GM13976 (cell line): ENCODE measurements around the gene HNRNPR.
"Not testable (repeated sequence)": the region's sequence is repeated elsewhere in the genome, so short reads cannot be mapped to it uniquely, and the experiment has no call there.

Experiments
- DNase-seq: peaks from one replicate; pipeline ENCODE4 v3.0.0; 2012; ENCODE audit warnings: low spot score
- in situ Hi-C: fragments of 300-500 bp; cut with MboI; formaldehyde crosslinking; loops from one replicate; pipeline ENCODE4 v1.12.0; 2022; ENCODE audit warnings: low sequenced_read_pairs, mixed read lengths, inconsistent platforms; ENCODE audit not compliant: unreplicated experiment
- TF ChIP-seq, protein P1 (sequence below): IDR thresholded peaks from 2 replicates; pipeline ENCODE4 v1.5.1; 2012; ENCODE audit warnings: borderline replicate concordance, mild to moderate bottlenecking; ENCODE audit not compliant: insufficient read depth; ENCODE audit errors: extremely low read depth, missing control alignments, control extremely low read depth

HNRNPR gene

GRCh38 chr1:23325393-23325792 lies 18.7 kb downstream of the HNRNPR start:
- TF ChIP-seq, protein P1, sequence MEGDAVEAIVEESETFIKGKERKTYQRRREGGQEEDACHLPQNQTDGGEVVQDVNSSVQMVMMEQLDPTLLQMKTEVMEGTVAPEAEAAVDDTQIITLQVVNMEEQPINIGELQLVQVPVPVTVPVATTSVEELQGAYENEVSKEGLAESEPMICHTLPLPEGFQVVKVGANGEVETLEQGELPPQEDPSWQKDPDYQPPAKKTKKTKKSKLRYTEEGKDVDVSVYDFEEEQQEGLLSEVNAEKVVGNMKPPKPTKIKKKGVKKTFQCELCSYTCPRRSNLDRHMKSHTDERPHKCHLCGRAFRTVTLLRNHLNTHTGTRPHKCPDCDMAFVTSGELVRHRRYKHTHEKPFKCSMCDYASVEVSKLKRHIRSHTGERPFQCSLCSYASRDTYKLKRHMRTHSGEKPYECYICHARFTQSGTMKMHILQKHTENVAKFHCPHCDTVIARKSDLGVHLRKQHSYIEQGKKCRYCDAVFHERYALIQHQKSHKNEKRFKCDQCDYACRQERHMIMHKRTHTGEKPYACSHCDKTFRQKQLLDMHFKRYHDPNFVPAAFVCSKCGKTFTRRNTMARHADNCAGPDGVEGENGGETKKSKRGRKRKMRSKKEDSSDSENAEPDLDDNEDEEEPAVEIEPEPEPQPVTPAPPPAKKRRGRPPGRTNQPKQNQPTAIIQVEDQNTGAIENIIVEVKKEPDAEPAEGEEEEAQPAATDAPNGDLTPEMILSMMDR: no peak
- in situ Hi-C loops: no loop called here
- DNase-seq: no peak

DNA sequence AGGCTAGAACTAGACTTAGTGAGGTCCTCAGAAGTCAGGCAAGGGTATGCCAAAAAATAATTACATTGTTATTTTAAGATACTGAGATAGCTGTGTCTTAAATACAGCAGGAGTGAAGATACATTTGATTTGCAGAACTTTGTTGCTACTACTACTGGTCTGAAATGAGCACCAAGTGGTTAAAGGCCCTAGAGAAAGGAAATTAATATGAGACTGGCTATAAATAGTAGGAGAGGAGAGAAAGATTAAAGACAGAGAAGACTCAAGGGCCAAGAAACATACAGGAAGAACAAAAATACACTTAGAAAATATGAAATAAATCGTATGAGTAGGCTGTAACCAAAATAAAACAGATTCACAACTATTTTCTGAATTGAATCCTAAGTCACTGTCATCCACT lies 21.3 kb downstream of the HNRNPR start:
- no peak for DNase-seq
- TF ChIP-seq, protein P1: no peak
- in situ Hi-C loops: no loop called here

DNA sequence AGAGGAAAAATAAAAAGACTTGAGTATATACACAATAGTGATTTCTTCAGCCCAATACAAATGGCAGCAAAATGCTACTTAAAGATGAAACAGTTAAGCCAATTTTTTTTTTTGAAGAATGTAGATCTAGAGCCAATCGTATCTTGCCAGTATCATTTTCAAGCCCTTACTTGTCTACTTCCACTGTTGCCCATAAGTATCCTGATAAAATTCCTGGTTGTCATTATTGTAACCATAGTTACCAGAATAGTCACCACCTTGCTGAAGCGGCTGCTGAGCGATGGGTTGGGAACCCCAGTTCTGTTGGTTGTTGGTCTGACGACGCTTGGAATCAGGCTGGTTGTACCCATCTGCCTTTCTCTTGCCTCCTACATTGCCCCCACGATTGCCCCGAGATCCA lies 33.8 kb downstream of the HNRNPR start:
- DNase-seq, in situ Hi-C loops: not testable (repeated sequence)

DNA sequence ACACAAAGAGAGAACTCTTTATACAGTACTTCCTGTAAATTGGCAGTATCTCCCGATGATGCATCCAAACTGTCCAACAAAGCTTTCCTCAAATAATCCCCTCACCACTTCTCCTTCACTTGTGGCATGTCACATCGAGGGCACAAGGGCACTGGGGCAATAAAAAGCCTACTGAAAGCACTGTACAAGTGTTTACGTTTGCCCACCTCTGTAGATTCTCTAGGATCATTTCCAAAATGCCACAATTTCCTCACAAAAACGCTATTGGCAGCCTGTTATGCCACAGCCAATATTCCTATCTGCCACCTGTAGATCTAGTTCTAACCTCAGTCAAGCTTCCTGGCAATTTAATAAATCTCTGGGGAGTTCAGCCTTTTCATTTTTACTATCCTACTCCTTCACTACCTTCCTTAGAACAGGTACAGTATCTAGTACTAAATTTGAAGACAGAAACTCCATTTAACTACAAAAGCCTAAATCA lies 39.9 kb downstream of the HNRNPR start:
- DNase-seq: no peak
- TF ChIP-seq, protein P1: no peak
- in situ Hi-C loops: no loop called here

DNA sequence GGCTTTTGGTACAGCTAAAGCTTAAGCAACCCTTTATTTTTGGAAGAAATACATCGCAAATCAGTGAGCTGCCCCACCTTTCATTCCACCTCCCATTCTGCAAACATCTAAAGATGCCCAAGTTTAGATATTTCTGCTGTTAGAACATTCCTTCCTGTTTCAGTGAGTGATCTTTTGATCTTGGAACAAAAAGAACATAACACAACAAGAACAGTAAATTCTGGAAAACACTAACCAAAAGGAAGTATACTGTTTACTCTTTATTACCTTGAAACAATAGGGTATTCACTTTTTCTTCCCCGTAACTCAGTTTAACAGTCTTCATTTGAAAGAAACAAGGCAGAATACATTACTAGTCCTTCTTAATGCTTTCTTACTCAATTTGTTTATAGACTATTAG lies 40.6 kb downstream of the HNRNPR start:
- in situ Hi-C loops: no loop called here
- no peak for DNase-seq
- TF ChIP-seq, protein P1: no peak

DNA sequence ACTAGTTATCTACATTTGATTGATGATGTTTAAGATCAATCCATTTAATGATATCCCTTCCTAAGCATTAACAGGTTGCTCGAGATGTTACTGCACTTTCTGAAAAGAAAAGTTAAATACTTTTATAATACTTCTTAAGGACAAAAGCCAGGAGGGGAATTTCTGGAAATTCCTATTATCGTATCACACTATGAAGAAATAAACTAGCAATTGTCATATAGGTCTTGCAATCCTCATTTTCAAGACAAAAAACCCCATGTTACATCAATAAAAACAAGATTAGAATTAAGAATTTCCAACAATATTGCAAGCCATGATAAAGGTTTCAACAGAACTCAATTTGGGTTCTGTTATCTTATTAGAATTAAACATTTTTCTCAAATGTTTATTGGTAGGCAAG lies 47.2 kb downstream of the HNRNPR start:
- TF ChIP-seq, protein P1: no peak
- no peak for DNase-seq
- in situ Hi-C loops: no loop called here

- TF ChIP-seq, protein P1: no peak
- in situ Hi-C loops: no loop called here
- no peak for DNase-seq
Observed at GRCh38 chr1:23291706-23292105, 52.4 kb downstream of the HNRNPR start.
